Measurements from ENCODE around the gene MSI2.

DNA sequence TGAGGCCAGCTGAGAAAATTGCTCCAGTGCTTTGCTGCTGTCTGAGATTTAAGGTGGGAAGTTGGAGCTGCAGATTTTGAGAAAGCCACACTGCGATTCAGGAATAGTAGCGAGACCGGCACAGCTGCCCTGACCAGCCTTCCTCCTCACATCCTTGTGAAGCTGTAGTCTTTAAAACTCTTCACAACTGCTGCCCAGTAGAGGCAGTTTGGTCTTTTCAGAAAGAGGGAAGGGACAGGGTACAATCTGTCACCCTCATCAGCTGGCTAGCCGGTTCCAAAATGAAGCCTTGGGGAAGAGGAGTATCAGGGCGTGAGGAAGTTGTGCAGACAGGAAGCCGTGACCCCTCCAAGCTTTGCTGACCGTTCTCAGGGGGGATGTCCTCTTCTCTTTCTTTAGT is 195.3 kb downstream of the MSI2 start:
- TF ChIP-seq, protein P1, sequence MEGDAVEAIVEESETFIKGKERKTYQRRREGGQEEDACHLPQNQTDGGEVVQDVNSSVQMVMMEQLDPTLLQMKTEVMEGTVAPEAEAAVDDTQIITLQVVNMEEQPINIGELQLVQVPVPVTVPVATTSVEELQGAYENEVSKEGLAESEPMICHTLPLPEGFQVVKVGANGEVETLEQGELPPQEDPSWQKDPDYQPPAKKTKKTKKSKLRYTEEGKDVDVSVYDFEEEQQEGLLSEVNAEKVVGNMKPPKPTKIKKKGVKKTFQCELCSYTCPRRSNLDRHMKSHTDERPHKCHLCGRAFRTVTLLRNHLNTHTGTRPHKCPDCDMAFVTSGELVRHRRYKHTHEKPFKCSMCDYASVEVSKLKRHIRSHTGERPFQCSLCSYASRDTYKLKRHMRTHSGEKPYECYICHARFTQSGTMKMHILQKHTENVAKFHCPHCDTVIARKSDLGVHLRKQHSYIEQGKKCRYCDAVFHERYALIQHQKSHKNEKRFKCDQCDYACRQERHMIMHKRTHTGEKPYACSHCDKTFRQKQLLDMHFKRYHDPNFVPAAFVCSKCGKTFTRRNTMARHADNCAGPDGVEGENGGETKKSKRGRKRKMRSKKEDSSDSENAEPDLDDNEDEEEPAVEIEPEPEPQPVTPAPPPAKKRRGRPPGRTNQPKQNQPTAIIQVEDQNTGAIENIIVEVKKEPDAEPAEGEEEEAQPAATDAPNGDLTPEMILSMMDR (IDR thresholded peaks at IDR 0.05; ENCODE audit: insufficient read depth, low read length, poor library complexity, severe bottlenecking), result no peak
- no peak for TF ChIP-seq EZH2phosphoT487 (conservative IDR thresholded peaks at IDR 0.05; ENCODE audit: low read length)

Data from SU-DHL-6 (cell line).